EH (cell line): ENCODE data around the gene STAT3.
"Not testable (repeated sequence)": the region's sequence is repeated elsewhere in the genome, so short reads cannot be mapped to it uniquely, and the experiment has no call there.

ENCODE experiments used
- DNase-seq: peaks from one replicate; pipeline ENCODE4 v3.0.0-alpha.2; 2015; ENCODE audit warnings: low read depth

The STAT3 gene

GRCh38 chr17:42316755-42317154 is 71.5 kb downstream of the STAT3 start:
- DNase-seq = no peak

- DNase-seq = no peak
Measured at GRCh38 chr17:42315402-42316156, 72.7 kb downstream of the STAT3 start.

- no peak for DNase-seq
Measured at GRCh38 chr17:42313773-42314566, 74.3 kb downstream of the STAT3 start.

GRCh38 chr17:42313389-42313772 is 74.9 kb downstream of the STAT3 start:
- DNase-seq = no peak

GRCh38 chr17:42312285-42313130 is 75.7 kb downstream of the STAT3 start:
- DNase-seq = peak; percentile 88

GRCh38 chr17:42312035-42312284 is 76.3 kb downstream of the STAT3 start:
- no peak for DNase-seq

GRCh38 chr17:42311240-42312034 is 76.8 kb downstream of the STAT3 start:
- DNase-seq = peak; percentile 91

- no peak for DNase-seq
Measured at GRCh38 chr17:42310787-42311215, 77.4 kb downstream of the STAT3 start.

GRCh38 chr17:42309986-42310786 is 78.1 kb downstream of the STAT3 start:
- DNase-seq = no peak

GRCh38 chr17:42309142-42309541 is 79.1 kb downstream of the STAT3 start:
- no peak for DNase-seq

- DNase-seq = no peak
Measured at GRCh38 chr17:42308446-42308845, 79.8 kb downstream of the STAT3 start.

GRCh38 chr17:42307362-42307927 is 80.8 kb downstream of the STAT3 start:
- DNase-seq = no peak

GRCh38 chr17:42306385-42306667 is 81.9 kb downstream of the STAT3 start:
- no peak for DNase-seq

GRCh38 chr17:42305543-42306384 is 82.5 kb downstream of the STAT3 start:
- no peak for DNase-seq

GRCh38 chr17:42305031-42305330 is 83.3 kb downstream of the STAT3 start:
- not testable (repeated sequence) for DNase-seq

GRCh38 chr17:42304187-42305030 is 83.8 kb downstream of the STAT3 start:
- no peak for DNase-seq

GRCh38 chr17:42303694-42304093 is 84.5 kb downstream of the STAT3 start:
- DNase-seq = no peak

GRCh38 chr17:42301022-42301421 is 87.2 kb downstream of the STAT3 start:
- DNase-seq = no peak

- not testable (repeated sequence) for DNase-seq
Measured at GRCh38 chr17:42299913-42300312, 88.3 kb downstream of the STAT3 start.
